Activated naive CD8-positive, alpha-beta T cell treated with anti-CD3 and anti-CD28 coated beads, Interleukin-2, amount 50 U/mL, for 16 hours (primary cell): ENCODE results near the gene LRRC23.

ENCODE experiments used
- DNase-seq: peaks from one replicate; pipeline ENCODE4 v3.0.0-alpha.2; 2020; ENCODE audit warnings: low read depth, low spot score

The LRRC23 gene

GRCh38 chr12:6956021-6956727 is 51.6 kb downstream of the LRRC23 start:
- DNase-seq, result no peak

- no peak for DNase-seq
Measured at GRCh38 chr12:6957151-6957701, 52.6 kb downstream of the LRRC23 start.

GRCh38 chr12:6957741-6958608 is 53.4 kb downstream of the LRRC23 start:
- DNase-seq, result no peak

- no peak for DNase-seq
Measured at GRCh38 chr12:6958609-6959057, 54.0 kb downstream of the LRRC23 start.

- DNase-seq, result no peak
Measured at GRCh38 chr12:6959058-6959804, 54.6 kb downstream of the LRRC23 start.

GRCh38 chr12:6959805-6960592 is 55.4 kb downstream of the LRRC23 start:
- no peak for DNase-seq

GRCh38 chr12:6960593-6961277 is 56.1 kb downstream of the LRRC23 start:
- no peak for DNase-seq

GRCh38 chr12:6961278-6961694 is 56.7 kb downstream of the LRRC23 start:
- peak; percentile 86 for DNase-seq

- no peak for DNase-seq
Measured at GRCh38 chr12:6961695-6962284, 57.2 kb downstream of the LRRC23 start.

GRCh38 chr12:6962285-6963015 is 57.8 kb downstream of the LRRC23 start:
- no peak for DNase-seq

- DNase-seq, result no peak
Measured at GRCh38 chr12:6963016-6963731, 58.6 kb downstream of the LRRC23 start.
